HG02870 (cell line): ENCODE measurements around the gene PHB1.

Source experiments
- ATAC-seq: cut with Tn5 transposase; IDR thresholded peaks from one replicate; pipeline ENCODE4 v1.9.1; 2021; ENCODE audit warnings: mild to moderate bottlenecking, moderate library complexity; ENCODE audit not compliant: unreplicated experiment

Gene PHB1

GRCh38 chr17:49414622-49415350 is at the start of gene PHB1:
PHB1 (minus strand) TSS chr17:49414882; CDS start chr17:49413264, 1,618 bp downstream.
- peak; percentile 99 for ATAC-seq

DNA sequence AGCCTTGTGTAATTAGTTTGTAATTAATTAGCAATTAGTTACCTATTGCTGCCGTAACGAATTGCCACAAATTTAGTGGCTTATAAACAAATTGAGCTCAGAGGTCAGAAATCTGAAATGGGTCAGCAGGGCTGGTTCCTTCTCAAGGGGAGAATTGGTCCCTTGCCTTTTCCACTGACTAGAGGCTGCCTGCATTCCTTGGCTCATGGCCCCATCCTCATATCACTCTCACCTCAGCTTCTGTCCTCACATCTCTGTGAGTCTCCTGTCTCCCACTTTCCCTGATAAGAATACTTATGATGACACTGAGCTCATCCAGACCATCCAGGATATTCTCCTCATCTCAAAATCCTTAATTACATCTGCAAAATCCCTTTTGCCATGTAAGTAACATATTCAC is 49.4 kb upstream of the PHB1 start:
- ATAC-seq = no peak

GRCh38 chr17:49461580-49461979 is 46.9 kb upstream of the PHB1 start:
- no peak for ATAC-seq

GRCh38 chr17:49460401-49460800 is 45.7 kb upstream of the PHB1 start:
- no peak for ATAC-seq

- no peak for ATAC-seq
These were observed 44.8 kb upstream of the PHB1 start for GRCh38 chr17:49459401-49459984.

DNA sequence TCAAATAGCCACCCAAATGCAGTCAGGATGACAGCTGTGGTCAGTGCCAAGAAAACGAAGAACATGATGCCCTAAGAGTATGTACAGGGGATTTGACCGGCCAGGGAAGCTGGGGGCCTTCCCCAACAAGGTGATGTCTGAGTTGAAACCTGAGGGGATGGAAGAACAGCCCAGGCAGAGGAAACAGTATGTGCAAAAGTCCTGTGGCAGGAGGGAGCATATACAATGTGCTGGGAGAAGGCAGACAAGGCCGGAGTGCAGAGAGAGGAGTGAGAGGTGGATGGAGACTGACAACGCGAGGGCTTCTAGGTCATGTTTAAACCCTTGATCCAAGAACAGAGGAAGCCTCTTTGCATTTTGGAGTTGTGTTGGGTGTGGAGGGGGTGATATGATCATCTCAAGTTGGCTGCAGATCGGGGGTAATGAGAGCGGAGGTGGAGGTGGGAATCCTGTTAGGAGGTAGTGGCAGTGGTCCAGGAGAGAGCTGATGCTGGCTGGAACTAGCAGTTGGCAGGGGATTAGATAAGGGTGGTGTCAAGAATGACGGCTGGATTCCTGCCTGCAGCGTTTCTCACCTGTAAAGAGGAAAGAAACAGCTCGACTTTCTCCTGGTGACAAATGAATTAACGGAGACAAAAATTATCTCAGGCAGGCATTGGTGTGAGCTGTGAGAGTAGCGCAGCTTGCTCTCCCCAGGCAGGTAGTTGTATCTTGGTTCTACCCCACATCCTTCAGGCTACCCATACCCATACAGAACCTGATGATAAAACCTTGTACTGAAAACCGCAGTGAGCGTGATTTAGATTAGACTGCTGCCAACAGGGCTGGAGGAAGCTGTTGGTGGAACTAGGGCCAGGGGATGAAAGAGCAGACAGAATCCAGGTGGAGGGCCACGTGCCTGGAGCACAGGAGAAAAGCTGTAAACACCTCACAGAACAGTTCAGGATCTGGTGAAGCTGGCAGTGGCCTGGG is 43.2 kb upstream of the PHB1 start:
- ATAC-seq = no peak

DNA sequence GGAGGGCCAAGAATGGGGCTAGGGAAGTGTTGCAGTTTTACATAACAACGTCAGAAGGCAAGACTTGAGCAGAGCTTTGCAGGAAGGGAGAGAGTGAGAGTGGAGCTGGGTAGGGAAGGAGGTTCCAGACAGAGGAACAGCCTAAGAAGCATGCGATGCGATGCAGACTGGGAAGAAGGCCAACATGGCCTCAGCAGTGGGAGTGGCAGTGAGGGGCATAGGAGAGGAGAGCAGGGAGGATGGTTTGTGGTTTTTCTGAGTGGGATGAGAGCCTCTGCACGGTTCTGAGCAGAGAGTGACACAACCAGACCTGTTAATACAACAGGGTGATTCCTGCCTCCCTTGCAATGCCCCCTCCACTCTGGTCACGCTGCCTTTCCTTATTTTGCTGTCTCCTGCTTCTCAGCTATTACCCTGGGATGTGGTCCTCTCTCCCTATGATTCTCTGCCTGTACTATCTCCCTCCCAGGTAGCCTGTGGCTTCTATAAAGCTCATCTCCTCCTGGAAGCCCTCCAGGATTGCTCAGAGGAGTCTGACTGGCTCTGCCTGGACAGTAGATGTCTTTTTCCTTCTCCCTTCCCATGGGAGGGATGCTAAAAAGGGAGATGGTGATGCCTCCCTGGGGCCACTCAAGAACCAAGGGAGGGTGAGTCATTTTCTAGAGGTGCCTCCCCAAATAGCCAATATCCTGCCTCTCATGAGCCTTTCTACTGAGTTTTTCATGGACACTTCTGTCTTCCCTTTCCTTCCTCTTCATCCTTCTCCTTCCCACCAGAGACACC is 41.7 kb upstream of the PHB1 start:
- ATAC-seq = no peak

DNA sequence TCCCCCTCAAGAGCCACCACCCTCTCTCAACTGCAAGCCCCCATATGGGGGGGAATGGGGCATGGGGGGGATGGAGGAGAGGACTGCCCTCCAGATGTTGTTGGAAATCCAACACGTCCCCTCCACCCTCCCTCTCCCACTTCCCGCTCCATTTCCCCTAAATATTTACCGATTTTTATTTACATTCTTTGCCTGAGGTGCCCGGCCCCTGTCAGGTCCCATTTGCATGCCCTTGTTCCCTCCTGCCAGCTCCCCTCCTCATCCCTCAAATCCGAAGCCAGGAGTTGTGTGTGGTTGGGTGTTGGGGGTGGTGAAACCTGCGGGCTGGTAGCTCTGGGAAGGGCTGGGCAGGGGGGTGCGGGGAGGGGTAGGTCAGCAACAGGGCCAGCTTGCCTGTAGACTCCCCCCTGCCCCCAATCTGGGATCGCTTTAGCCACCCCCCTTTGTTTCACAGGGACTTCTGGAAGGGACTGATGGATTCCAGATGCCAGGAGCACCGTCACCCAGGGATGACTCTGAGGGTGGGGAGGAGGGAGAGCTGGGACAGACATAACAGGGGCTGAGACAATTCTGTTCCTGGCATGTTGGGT is 40.7 kb upstream of the PHB1 start:
- ATAC-seq = no peak

DNA sequence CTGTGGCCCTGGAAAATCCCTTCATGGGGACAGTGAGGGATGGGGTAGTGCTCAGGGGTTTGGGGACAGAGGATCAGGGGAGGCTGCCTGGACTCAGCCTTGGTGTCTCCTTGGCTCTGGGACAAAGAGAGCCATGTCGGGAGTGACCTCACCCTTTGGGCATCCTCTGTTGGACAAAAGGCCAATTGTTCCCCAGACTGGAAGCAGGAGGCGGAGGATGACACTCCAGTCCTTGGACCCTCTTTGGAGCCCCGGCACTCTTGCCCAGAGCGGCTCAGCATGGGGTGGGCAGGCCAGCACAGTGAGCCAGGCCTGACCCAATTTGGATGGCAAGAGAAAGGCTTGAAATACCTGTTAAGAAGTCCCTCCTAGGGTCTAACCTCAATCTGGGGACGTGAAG is 39.4 kb upstream of the PHB1 start:
- no peak for ATAC-seq

DNA sequence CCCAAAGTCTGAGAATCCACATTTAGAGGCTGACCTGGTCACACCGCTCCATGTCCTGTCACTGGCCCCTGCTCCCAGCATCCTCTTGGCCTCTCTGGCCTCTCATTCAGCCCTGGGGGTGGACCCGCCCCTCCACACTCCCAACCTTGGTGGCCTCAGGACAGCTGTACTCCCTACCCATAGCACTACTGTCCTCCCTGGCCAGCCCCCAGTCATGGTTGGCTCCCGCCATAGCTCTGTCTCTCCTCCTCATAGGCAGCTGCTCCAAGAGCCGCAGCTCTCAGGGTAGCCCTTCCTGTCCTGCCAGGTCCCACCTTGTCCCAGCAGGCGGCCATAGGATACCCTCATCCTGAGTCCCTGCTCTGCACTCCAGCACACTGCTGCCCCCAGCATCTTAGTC is 38.0 kb upstream of the PHB1 start:
- ATAC-seq = no peak

- ATAC-seq = no peak
These were observed 37.5 kb upstream of the PHB1 start for GRCh38 chr17:49452201-49452600.

DNA sequence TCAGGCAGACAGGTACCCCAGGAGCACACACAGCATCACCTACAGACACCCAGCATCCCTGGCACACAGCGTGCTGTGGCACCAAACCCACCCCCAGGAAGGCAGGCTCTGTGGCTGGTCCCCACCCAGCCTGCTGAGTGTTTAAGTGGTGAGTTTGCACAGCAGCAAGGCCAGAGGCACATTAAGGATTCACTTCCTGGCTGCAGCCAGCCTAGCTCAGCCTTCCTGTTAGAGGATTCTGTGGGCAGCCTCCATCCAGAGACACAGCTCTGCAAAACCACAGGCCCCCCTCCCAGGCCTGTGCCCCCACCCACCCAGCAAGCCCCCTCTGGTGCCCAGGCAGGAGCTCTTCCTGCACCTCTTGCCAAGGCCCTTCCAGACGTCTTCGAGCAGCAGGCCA is 36.1 kb upstream of the PHB1 start:
- ATAC-seq = no peak

- no peak for ATAC-seq
These were observed 35.5 kb upstream of the PHB1 start for GRCh38 chr17:49450181-49450580.

DNA sequence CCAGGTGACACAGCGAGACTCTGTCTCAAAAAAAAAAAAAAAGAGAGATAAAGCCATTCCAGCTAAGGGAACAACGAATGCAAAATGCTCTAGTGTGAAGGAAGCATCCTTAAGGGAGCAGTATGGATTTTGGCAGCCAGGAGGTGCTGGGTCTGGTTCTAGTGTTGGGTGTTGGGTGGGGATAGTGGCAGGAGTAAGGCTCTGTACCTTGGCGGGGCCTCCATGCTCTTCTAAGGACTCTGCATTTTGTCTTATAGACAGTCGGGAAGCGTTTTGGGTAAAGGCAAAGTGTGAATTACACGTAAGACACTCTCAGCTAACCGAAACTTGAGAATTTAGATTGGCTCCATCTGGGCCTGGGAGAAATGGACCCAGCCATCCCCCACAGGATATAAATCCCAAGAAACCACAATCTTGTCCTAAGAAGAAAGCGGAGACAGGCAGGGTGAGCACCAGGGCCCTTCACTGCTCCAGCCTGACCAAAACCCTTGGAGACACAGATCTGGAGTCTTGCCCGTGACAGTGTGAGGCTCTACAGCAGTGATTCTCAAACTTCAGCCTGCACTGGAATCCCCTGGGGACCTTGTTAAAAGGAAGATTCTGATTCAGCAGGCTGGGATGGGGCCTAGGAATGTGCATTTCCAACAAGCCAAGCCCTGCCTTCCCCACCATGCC is 33.1 kb upstream of the PHB1 start:
- no peak for ATAC-seq

GRCh38 chr17:49445591-49445990 is 30.9 kb upstream of the PHB1 start:
- no peak for ATAC-seq

DNA sequence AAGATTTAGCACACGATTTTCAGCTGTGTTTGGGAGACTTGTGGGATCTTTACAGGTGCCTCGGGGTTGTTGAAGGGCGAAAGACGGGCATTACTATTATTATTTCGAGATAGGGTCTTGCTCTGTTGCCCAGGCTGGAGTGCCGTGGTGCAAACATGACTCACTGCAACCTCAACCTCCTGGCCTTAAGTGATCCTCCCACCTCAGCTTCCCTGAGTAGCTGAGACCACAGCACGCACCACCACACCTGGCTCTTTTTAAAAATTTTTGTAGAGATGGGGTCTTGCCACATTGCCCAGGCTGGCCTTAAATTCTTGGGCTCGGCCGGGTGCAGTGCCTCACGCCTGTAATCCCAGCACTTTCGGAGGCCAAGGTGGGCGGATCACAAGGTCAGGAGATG is 29.7 kb upstream of the PHB1 start:
- no peak for ATAC-seq

DNA sequence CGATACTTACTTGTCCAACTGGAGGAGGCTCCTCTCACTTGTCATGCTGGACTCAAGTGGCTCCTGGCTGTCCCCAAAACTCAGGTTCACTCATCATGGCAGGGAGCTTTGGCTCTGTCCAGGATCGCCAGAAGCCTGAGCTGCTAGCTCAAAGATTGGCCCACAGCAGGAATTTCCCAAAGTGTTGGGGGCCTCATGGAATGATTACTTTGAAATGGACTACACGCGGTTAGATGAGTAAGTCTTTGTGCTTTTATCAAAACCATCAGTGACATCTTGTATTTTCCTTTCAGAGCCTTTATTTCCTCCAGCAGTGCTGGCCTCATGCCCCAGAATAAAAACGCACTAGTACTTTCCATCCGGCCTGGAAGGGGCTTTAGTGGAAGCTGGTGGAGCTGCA is 29.2 kb upstream of the PHB1 start:
- no peak for ATAC-seq

DNA sequence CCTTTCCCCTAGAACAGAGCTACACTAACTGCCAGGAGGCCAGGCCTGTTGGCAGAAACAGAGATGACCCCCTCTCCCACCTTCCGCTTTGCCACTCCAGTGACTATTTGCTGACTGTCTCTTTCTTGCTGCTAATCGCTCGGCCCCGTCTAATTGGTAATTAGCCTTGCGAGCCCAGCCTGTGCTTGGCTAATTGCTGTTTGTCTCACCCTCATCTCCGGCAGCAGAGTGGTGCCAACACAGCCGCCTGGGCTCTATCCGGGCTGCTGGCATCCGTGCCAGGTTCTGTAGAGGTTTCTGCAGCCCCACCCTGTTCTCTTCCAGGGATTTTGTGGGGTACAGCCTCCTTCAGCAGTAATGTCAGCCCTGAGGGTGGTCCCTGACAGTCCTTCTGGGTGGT is 27.4 kb upstream of the PHB1 start:
- ATAC-seq = no peak

- ATAC-seq = no peak
These were observed 26.9 kb upstream of the PHB1 start for GRCh38 chr17:49441578-49441977.

- no peak for ATAC-seq
These were observed 25.9 kb upstream of the PHB1 start for GRCh38 chr17:49440581-49440980.
